HepG2 (cell line): ENCODE data around the gene RAB30. TPM values are rescaled to one million over a fixed set of nuclear protein-coding genes. Genes with fewer than 3 reads are reported as not detected.

ENCODE experiments used
- AGO1 ChIP-seq: fragments of 200-400 bp; formaldehyde crosslinking; IDR thresholded peaks from 2 replicates; pipeline ENCODE4 v1.6.1; 2017; ENCODE audit warnings: mild to moderate bottlenecking, low read depth, low read length, moderate library complexity; ENCODE audit not compliant: poor library complexity, severe bottlenecking
- ARHGAP35 ChIP-seq: sonication (generic); formaldehyde crosslinking; IDR thresholded peaks from 2 replicates; pipeline ENCODE4 v1.9.0; 2022; ENCODE audit warnings: mild to moderate bottlenecking, inconsistent platforms, moderate library complexity, missing genetic modification reagents, borderline replicate concordance
- IRX3 ChIP-seq: sonication (generic); formaldehyde crosslinking; IDR thresholded peaks from 2 replicates; pipeline ENCODE4 v1.8.1; 2023; ENCODE audit warnings: mild to moderate bottlenecking, low read depth, missing genetic modification reagents, borderline replicate concordance
- JUN ChIP-seq: sonication (generic); formaldehyde crosslinking; IDR thresholded peaks from 2 replicates; pipeline ENCODE4 v1.4.0; 2020; ENCODE audit warnings: mild to moderate bottlenecking, missing genetic modification reagents
- MAZ ChIP-seq, 2 experiments: sonication (generic) in 1 of 2; formaldehyde crosslinking in 1 of 2; IDR thresholded peaks; 2 replicates each; pipeline versions ENCODE4 v1.5.0 to v1.6.1; 2012 to 2020; ENCODE audit warnings: low read depth in 2 of 2, mild to moderate bottlenecking in 2 of 2, borderline replicate concordance in 1 of 2, improper control_type of control experiment in 1 of 2, low read length in 1 of 2, missing genetic modification reagents in 1 of 2, moderate library complexity in 1 of 2
- MTERF4 ChIP-seq: sonication (generic); formaldehyde crosslinking; IDR thresholded peaks from 2 replicates; pipeline ENCODE4 v1.8.0; 2023; ENCODE audit warnings: mild to moderate bottlenecking, missing genetic modification reagents
- PAF1 ChIP-seq: IDR thresholded peaks from 2 replicates; pipeline ENCODE4 v1.6.1; 2016; ENCODE audit warnings: missing genetic modification reagents, missing compliant biosample characterization
- POLR2AphosphoS5 ChIP-seq: IDR thresholded peaks from 2 replicates; pipeline ENCODE4 v1.6.1; 2012; ENCODE audit warnings: low read depth, low read length
- SIN3A ChIP-seq: IDR thresholded peaks from 2 replicates; pipeline ENCODE4 v1.6.1; 2011; ENCODE audit warnings: low read depth, mild to moderate bottlenecking, control low read depth, low read length, borderline replicate concordance
- TBL1XR1 ChIP-seq: fragments of 150-350 bp; IDR thresholded peaks from 2 replicates; pipeline ENCODE4 v1.6.1; 2014; ENCODE audit warnings: borderline replicate concordance, low read length; ENCODE audit not compliant: partially characterized antibody
- TMF1 ChIP-seq: sonication (generic); formaldehyde crosslinking; IDR thresholded peaks from 2 replicates; pipeline ENCODE4 v1.8.1; 2022; ENCODE audit warnings: low read depth, missing genetic modification reagents
- ZBTB3 ChIP-seq: sonication (generic); formaldehyde crosslinking; IDR thresholded peaks from 2 replicates; pipeline ENCODE4 v1.4.0; 2020; ENCODE audit warnings: low read depth, mild to moderate bottlenecking, moderate library complexity, missing genetic modification reagents, borderline replicate concordance
- ZNF17 ChIP-seq: sonication (generic); formaldehyde crosslinking; IDR thresholded peaks from 2 replicates; pipeline ENCODE4 v1.5.0; 2020; ENCODE audit warnings: mild to moderate bottlenecking, missing genetic modification reagents
- ZNF224 ChIP-seq: sonication (generic); formaldehyde crosslinking; IDR thresholded peaks from 2 replicates; pipeline ENCODE4 v1.5.0; 2020; ENCODE audit warnings: mild to moderate bottlenecking, missing genetic modification reagents
- ZNF275 ChIP-seq: sonication (generic); formaldehyde crosslinking; IDR thresholded peaks from 2 replicates; pipeline ENCODE4 v1.8.0; 2022; ENCODE audit warnings: missing genetic modification reagents, mild to moderate bottlenecking, inconsistent platforms, borderline replicate concordance
- ZNF431 ChIP-seq: sonication (generic); formaldehyde crosslinking; IDR thresholded peaks from 2 replicates; pipeline ENCODE4 v1.9.0; 2022; ENCODE audit warnings: missing genetic modification reagents, low read depth, mild to moderate bottlenecking, borderline replicate concordance
- ZNF432 ChIP-seq: sonication (generic); formaldehyde crosslinking; IDR thresholded peaks from 2 replicates; pipeline ENCODE4 v1.5.0; 2020; ENCODE audit warnings: missing genetic modification reagents, mild to moderate bottlenecking, borderline replicate concordance
- ZNF629 ChIP-seq: sonication (generic); formaldehyde crosslinking; conservative IDR thresholded peaks from 2 replicates; pipeline ENCODE4 v1.5.0; 2020; ENCODE audit warnings: missing genetic modification reagents
- ZNF691 ChIP-seq: sonication (generic); formaldehyde crosslinking; IDR thresholded peaks from 2 replicates; pipeline ENCODE4 v1.4.0; 2020; ENCODE audit warnings: missing genetic modification reagents, low read depth, mild to moderate bottlenecking, borderline replicate concordance
- ZNF709 ChIP-seq: sonication (generic); formaldehyde crosslinking; IDR thresholded peaks from 2 replicates; pipeline ENCODE4 v1.5.0; 2020; ENCODE audit warnings: mild to moderate bottlenecking, missing genetic modification reagents
- ZNF776 ChIP-seq: sonication (generic); formaldehyde crosslinking; IDR thresholded peaks from 2 replicates; pipeline ENCODE4 v1.4.0; 2020; ENCODE audit warnings: mild to moderate bottlenecking, missing genetic modification reagents
- ZNF816 ChIP-seq: sonication (generic); formaldehyde crosslinking; IDR thresholded peaks from 2 replicates; pipeline ENCODE4 v1.8.0; 2022; ENCODE audit warnings: missing genetic modification reagents, mild to moderate bottlenecking, borderline replicate concordance
- ZNF839 ChIP-seq: sonication (generic); formaldehyde crosslinking; IDR thresholded peaks from 2 replicates; pipeline ENCODE4 v1.4.0; 2020; ENCODE audit warnings: missing genetic modification reagents, mild to moderate bottlenecking, borderline replicate concordance
- polyA plus RNA-seq, 8 experiments: library from polyadenylated mRNA; depleted of rRNA in 3 of 8; stranded (reverse) in 7 of 8; unstranded in 1 of 8; fragments of >200 nt; fragmentation: Illumina TruSeq in 4 of 8; extraction: Trizol in 4 of 8; gene quantifications; 2 replicates each; pipeline versions ENCODE4 v1.2.1 to v1.2.3, GENCODE V29; 2011 to 2016; ENCODE audit warnings: low read depth in 4 of 8, missing spikeins in 1 of 8, mixed read lengths in 1 of 8; ENCODE audit not compliant: insufficient read depth in 1 of 8
- total RNA-seq, 5 experiments: library from RNA; depleted of rRNA; stranded (reverse); fragments of >200 nt; fragmentation: Illumina TruSeq; extraction: Trizol; gene quantifications; 2 replicates each; pipeline ENCODE4 v1.2.3, GENCODE V29; 2016; ENCODE audit warnings: low read depth in 1 of 5
- TF ChIP-seq, protein P1 (sequence below): sonication (generic); formaldehyde crosslinking; IDR thresholded peaks from 2 replicates; pipeline ENCODE4 v1.8.0; 2022; ENCODE audit warnings: low read depth, missing genetic modification reagents

Gene RAB30
- total and polyA plus RNA-seq, 2 of the 13 experiments (the other 11 are each of a cell fraction or from before 2014, with no cell fraction given), result 3.7 to 5.0 TPM

DNA sequence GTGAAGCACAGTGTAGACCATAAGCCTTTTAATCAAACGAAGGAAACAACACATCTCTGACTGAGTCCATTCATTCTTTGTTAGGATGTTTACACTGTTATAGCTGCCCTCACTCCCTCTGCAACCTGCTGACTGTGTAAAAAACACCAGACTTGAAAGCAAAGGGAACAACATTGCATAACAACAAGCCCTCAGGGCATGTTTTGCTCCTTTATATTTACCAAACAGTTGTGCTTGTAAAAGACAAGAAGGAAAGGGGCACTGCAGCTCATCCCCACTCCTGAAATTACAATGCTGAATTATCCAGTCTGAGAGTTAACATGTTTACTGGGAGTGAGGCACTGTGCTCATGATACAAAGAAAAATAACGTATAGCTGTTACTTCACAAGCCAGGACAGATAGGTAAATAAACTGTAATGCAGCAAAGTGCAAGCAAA lies 46.4 kb downstream of the RAB30 start (continued):
- TF ChIP-seq ZNF691, result no peak
- TF ChIP-seq POLR2AphosphoS5, result no peak
- no peak for TF ChIP-seq TBL1XR1
- TF ChIP-seq JUN (CRISPR knock-in tag), result 0 out of 2 replicates have a peak, but pooled peaks have one; percentile 32
- no peak for TF ChIP-seq SIN3A
- no peak for TF ChIP-seq AGO1
- TF ChIP-seq ZNF432 (CRISPR knock-in tag), result no peak
- TF ChIP-seq ZNF839 (CRISPR knock-in tag), result no peak
- no peak for TF ChIP-seq ZNF816 (CRISPR knock-in tag)
- TF ChIP-seq ZNF224 (CRISPR knock-in tag), result no peak
- no peak for TF ChIP-seq IRX3 (CRISPR knock-in tag)
- TF ChIP-seq ZNF17 (CRISPR knock-in tag), result no peak
- TF ChIP-seq, protein P1, sequence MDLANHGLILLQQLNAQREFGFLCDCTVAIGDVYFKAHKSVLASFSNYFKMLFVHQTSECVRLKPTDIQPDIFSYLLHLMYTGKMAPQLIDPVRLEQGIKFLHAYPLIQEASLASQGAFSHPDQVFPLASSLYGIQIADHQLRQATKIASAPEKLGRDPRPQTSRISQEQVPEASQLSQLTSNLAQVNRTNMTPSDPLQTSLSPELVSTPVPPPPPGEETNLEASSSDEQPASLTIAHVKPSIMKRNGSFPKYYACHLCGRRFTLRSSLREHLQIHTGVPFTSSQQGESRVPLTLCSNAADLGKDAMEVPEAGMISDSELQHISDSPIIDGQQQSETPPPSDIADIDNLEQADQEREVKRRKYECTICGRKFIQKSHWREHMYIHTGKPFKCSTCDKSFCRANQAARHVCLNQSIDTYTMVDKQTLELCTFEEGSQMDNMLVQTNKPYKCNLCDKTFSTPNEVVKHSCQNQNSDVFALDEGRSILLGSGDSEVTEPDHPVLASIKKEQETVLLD (CRISPR knock-in tag), result no peak
- TF ChIP-seq MTERF4, result no peak
- no peak for TF ChIP-seq ZNF275 (CRISPR knock-in tag)
- TF ChIP-seq ARHGAP35 (CRISPR knock-in tag), result no peak
- TF ChIP-seq ZNF629 (CRISPR knock-in tag), result no peak
- TF ChIP-seq ZNF709 (CRISPR knock-in tag), result no peak
- no peak for TF ChIP-seq ZNF776 (CRISPR knock-in tag)
- no peak for TF ChIP-seq TMF1 (CRISPR knock-in tag)
- no peak for TF ChIP-seq ZNF431 (CRISPR knock-in tag)
- TF ChIP-seq PAF1 (CRISPR knock-in tag), result no peak
- TF ChIP-seq MAZ (IDR thresholded peaks at IDR 0.05; ENCODE audit: borderline replicate concordance, low read depth, low read length), result no peak
- TF ChIP-seq MAZ (CRISPR knock-in tag; IDR thresholded peaks at IDR 0.05; ENCODE audit: low read depth), result 0 out of 2 replicates have a peak, but pooled peaks have one; percentile 34
- no peak for TF ChIP-seq ZBTB3
